NT2/D1 (cell line): ENCODE results near the gene GNAL.

Source experiments
- SUZ12 ChIP-seq: IDR thresholded peaks from 2 replicates; pipeline ENCODE4 v1.6.1; 2011; ENCODE audit not compliant: insufficient read length, insufficient read depth; ENCODE audit errors: extremely low read depth
- YY1 ChIP-seq: IDR thresholded peaks from 2 replicates; pipeline ENCODE4 v1.6.1; 2011; ENCODE audit not compliant: insufficient read length, insufficient read depth
- ZNF274 ChIP-seq: IDR thresholded peaks from 2 replicates; pipeline ENCODE4 v1.6.1; 2011; ENCODE audit warnings: mild to moderate bottlenecking, low read depth, low read length

DNA sequence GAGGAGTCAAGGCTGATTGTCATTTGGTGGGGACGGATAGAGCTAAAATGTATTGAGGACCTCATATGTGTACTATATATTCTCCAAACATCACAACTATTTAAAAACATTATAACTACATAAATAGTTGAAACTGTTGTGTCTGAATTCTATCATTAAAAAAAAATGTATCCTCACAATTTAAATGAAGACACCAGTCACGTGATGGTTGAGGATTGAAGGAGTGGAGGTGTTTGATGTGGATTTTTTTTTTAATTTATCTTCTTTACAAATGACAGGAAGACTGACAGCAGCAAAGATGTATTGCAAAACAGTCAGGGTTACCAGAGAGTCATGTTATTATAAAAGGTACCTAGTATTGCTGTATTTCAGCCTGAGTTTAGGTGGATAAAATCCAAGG is 30.0 kb downstream of the GNAL start:
- TF ChIP-seq YY1 (no peak), ZNF274 (no peak), SUZ12 (no peak)
